NCI-H524 (cell line): ENCODE data around the gene ARCN1.
A peak's percentile ranks its signal among the peaks of the same experiment; 100 is the strongest.

Experiments used
- DNase-seq, 2 experiments: peaks; one replicate each; lab custom pipeline; 2025; lab: John Stamatoyannopoulos, UW

The ARCN1 gene

GRCh38 chr11:118636569-118637290, 64.5 kb downstream of the ARCN1 start:
- DNase-seq: no peak

GRCh38 chr11:118638726-118639125, 66.5 kb downstream of the ARCN1 start:
- no peak for DNase-seq

- DNase-seq: no peak
These were observed 67.7 kb downstream of the ARCN1 start for GRCh38 chr11:118639899-118640298.

GRCh38 chr11:118640332-118641154, 68.3 kb downstream of the ARCN1 start:
- DNase-seq: no peak

GRCh38 chr11:118641397-118642019, 69.3 kb downstream of the ARCN1 start:
- DNase-seq: peak in 1 of 2 experiments; percentile 13

- DNase-seq: peak in 1 of 2 experiments; percentile 13
These were observed 71.2 kb downstream of the ARCN1 start for GRCh38 chr11:118643142-118643994.

GRCh38 chr11:118643995-118644345, 71.8 kb downstream of the ARCN1 start:
- no peak for DNase-seq

- DNase-seq: no peak
These were observed 72.3 kb downstream of the ARCN1 start for GRCh38 chr11:118644496-118644895.

GRCh38 chr11:118645066-118645715, 73.0 kb downstream of the ARCN1 start:
- DNase-seq: no peak

GRCh38 chr11:118646393-118646792, 74.2 kb downstream of the ARCN1 start:
- no peak for DNase-seq

- no peak for DNase-seq
These were observed 76.1 kb downstream of the ARCN1 start for GRCh38 chr11:118648291-118648690.

- no peak for DNase-seq
These were observed 77.7 kb downstream of the ARCN1 start for GRCh38 chr11:118649941-118650340.

- DNase-seq: no peak
These were observed 78.2 kb downstream of the ARCN1 start for GRCh38 chr11:118650366-118650765.

GRCh38 chr11:118651820-118652219, 79.6 kb downstream of the ARCN1 start:
- DNase-seq: no peak
